WERI-Rb-1 (cell line): ENCODE results near the gene BCDIN3D.

Experiments used
- DNase-seq: peaks from one replicate; pipeline ENCODE4 v3.0.0-alpha.2; 2020
- H3K27ac ChIP-seq: fragments of 250-450 bp; sonication (Bioruptor Pico); 2 replicates; pipeline ENCODE4 v1.5.1; 2020; ENCODE audit warnings: mild to moderate bottlenecking, moderate library complexity
- H3K27me3 ChIP-seq: fragments of 250-450 bp; sonication (Bioruptor Pico); 2 replicates; pipeline ENCODE4 v1.5.1; 2021; ENCODE audit warnings: mild to moderate bottlenecking, low read depth, moderate library complexity; ENCODE audit not compliant: insufficient read depth, severe bottlenecking
- H3K36me3 ChIP-seq: fragments of 250-450 bp; sonication (Bioruptor Pico); 2 replicates; pipeline ENCODE4 v1.5.1; 2020; ENCODE audit warnings: mild to moderate bottlenecking, moderate library complexity
- H3K4me3 ChIP-seq: 2 replicates; pipeline ENCODE4 v1.5.1; 2011; ENCODE audit warnings: low read depth, mild to moderate bottlenecking, control low read depth, low read length
- H3K9me3 ChIP-seq: fragments of 250-450 bp; sonication (Bioruptor Pico); 2 replicates; pipeline ENCODE4 v1.5.1; 2021; ENCODE audit warnings: mild to moderate bottlenecking, moderate library complexity; ENCODE audit not compliant: severe bottlenecking
- TF ChIP-seq, protein P1 (sequence below): IDR thresholded peaks from 2 replicates; pipeline ENCODE4 v1.5.1; 2011; ENCODE audit warnings: low read depth, mild to moderate bottlenecking, control low read depth, inconsistent platforms, low read length

The BCDIN3D gene

DNA sequence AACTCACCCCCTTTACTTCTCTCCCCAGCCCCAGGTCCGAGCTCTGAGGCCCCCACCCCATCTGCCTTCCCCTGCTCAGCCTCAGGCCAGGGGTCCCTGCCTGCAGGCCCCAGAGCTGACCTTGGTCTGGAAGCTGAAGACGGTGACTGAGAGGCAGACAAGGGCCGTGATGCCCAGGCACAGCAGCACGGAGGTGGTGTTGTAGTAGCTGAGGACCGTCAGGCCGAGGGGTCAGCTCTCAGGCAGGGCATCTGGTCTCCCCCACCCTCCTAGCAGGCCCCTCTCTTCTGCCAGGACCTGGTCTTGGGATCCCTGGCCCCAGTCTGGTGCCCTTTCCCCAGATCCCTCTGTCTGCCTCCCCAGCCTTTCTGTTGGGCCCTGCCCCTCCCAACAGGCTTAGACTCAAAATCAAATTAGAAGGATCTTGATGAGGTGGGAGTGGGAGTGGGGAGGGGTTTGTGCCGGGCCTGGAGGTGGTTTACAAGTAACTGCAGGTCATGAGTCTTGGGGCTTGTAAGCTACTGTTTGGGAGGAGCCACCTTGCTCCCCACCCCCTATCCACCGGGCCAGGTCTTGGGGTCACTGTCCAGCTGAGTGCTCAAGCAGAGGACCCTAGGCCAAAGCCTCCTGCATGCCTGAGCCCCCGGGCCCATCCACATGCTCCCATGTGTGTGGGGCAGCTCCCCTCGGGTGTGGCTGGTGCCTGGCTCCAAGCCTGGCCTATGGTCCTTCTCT, 46.6 kb upstream of the BCDIN3D start:
- DNase-seq, result no peak
- Histone ChIP-seq H3K9me3 (no peaks in the 10 kb centered on the region), H3K27ac (no peak overlapping the region), H3K4me3 (no peak overlapping the region), H3K36me3 (no peaks in the 10 kb centered on the region), H3K27me3 (no peaks in the 10 kb centered on the region)
- TF ChIP-seq, protein P1, sequence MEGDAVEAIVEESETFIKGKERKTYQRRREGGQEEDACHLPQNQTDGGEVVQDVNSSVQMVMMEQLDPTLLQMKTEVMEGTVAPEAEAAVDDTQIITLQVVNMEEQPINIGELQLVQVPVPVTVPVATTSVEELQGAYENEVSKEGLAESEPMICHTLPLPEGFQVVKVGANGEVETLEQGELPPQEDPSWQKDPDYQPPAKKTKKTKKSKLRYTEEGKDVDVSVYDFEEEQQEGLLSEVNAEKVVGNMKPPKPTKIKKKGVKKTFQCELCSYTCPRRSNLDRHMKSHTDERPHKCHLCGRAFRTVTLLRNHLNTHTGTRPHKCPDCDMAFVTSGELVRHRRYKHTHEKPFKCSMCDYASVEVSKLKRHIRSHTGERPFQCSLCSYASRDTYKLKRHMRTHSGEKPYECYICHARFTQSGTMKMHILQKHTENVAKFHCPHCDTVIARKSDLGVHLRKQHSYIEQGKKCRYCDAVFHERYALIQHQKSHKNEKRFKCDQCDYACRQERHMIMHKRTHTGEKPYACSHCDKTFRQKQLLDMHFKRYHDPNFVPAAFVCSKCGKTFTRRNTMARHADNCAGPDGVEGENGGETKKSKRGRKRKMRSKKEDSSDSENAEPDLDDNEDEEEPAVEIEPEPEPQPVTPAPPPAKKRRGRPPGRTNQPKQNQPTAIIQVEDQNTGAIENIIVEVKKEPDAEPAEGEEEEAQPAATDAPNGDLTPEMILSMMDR, result no peak

DNA sequence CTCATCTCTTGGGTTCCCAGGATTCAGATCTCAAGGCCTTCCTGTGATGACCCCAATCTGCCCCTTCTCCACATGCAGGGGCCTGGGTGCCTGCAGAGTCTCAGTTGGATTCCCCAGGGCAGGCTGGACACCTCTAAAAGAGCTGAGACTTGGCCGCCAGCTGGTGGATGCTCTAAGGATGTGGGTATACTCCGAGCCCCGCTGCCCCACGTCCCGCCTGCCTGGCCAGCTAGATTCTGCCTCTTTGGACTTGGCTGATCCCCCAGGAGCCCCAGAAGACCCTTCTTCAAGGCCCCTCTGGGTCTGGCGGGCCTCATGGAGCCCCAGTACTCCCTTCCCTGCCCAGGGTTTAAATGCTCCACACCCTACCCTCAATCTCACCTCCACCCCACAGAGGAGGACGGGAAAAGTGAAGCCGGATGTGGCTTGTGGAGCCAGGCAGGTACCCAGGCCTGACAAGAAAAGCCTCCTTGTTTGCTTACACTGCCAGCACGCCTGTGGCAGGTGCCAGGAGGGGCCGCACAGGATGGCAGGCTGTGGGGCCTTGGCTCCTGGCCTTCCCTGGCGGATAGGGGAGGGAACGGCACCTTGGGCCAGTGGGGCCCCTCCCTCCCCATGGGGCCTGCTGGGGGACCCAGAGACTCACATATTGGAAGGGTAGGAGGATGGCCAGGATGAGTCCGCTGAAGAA, 45.7 kb upstream of the BCDIN3D start:
- Histone ChIP-seq H3K36me3 (no peaks in the 10 kb centered on the region), H3K27ac (no peak overlapping the region), H3K4me3 (no peak overlapping the region), H3K9me3 (no peaks in the 10 kb centered on the region), H3K27me3 (no peaks in the 10 kb centered on the region)
- TF ChIP-seq, protein P1, result no peak
- no peak for DNase-seq

DNA sequence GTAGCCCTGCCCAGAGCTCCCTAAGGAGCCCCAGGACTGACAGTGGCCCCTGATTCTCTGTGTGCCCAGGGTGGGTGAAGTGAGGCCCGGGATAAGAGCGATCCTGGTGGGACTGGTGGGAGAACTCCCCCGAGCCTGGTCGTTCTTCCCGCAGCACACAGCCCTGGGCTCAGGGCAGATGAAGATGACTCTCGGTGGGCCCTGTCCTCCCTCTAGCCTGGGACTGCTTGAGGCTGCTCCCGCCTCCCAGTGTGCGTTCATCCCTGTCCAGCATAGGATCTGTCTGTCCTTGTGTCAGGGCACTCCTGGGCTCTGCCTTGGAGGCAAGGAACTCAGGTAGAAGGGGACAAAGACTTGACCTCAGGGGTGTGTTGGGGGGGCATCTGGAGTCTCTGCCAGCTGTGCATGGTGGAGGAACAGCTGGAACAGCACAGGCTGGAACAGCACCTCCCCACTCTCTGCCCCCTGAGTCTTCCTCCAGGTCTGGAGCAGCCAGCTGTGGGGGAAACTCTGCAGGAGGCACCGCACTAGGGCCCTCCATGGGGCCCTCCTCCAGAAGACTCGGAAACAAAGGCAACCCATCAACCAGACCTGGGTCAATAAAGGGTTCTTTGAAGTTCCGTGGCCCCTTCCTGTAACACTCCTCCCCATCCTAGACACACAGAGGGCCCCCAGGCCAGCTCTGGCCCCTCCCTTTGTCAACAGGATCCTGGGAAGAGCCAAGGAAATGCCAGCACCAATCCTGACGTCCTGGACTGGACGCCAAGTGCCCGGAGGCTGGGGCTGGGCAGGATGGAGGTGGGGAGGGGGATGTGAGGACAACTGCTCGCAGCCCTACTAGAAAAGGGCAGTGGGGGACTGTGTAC, 44.9 kb upstream of the BCDIN3D start:
- no peak overlapping the region for H3K27ac ChIP-seq
- no peak for DNase-seq
- no peaks in the 10 kb centered on the region for H3K9me3 ChIP-seq
- H3K4me3 ChIP-seq, result no peak overlapping the region
- TF ChIP-seq, protein P1, result no peak
- no peaks in the 10 kb centered on the region for H3K36me3 ChIP-seq
- no peaks in the 10 kb centered on the region for H3K27me3 ChIP-seq

DNA sequence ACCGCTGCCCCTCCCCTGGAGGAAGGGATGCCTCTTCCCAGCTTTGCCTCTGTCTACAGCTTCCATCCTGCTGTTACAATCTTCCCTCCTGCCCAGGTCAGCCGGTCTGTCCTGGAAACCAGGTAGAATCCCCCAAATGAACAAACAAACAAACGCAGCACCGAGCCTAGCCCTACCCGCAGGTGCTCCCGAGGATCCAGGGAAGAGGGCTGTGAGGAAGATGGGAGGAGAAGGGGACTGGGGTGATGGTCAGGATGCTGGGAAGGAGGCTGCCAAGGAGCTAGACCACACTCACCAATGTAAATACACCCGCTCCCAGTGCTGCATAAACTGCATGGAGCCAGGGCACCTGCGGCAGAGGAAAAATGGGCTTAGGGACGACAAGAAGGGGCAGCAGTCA, 44.2 kb upstream of the BCDIN3D start:
- no peak for DNase-seq
- Histone ChIP-seq H3K27ac (no peak overlapping the region), H3K4me3 (no peak overlapping the region), H3K36me3 (no peaks in the 10 kb centered on the region), H3K9me3 (no peaks in the 10 kb centered on the region), H3K27me3 (no peaks in the 10 kb centered on the region)
- TF ChIP-seq, protein P1, result no peak

DNA sequence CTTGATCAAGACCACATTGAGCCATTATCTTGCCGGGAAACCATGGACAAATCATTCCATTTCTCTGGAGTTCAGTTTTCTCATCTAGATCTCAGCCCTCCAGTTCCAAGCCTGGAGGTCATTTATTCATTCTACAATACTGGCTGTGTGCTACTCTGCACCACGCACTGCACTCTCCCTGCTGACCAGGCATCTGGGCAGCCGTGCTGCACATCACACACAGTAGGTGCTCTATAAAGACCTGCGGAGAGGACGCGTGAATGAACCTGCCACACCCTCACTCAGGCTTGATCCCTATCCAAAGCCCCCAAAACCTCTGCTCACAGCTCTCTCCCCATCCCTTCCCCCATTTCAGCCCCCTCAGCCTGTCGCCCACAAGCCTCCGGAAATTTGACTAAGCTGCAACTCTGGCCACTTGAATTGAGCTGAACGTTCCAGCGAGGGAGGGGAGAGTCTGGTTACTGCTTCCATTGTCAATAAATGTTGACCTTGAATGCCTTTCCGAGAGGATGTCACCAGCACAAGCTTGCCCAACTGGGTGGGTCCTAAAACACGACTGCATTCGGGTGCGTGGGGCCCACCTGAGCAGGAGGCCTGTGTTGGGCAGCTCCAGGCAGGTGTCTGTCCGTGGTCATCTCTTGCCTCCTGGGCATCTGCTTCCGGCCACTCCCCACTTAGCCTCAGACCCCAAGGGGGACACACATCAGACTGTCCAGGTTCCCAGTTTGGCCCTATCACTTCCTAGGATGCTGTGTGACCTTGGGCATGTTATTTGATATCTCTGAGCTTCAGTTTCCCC, 43.0 kb upstream of the BCDIN3D start:
- Histone ChIP-seq H3K9me3 (no peaks in the 10 kb centered on the region), H3K27me3 (no peaks in the 10 kb centered on the region), H3K4me3 (no peak overlapping the region), H3K27ac (no peak overlapping the region), H3K36me3 (no peaks in the 10 kb centered on the region)
- TF ChIP-seq, protein P1, result no peak
- DNase-seq, result no peak
